GM12892 (cell line): ENCODE measurements around the gene BRAP.
"Not testable (repeated sequence)": the region's sequence is repeated elsewhere in the genome, so short reads cannot be mapped to it uniquely, and the experiment has no call there.

Experiments
- POLR2A ChIP-seq: IDR thresholded peaks from 2 replicates; pipeline ENCODE4 v1.6.1; 2011; ENCODE audit warnings: low read depth, low read length, control low read depth
- POLR2AphosphoS5 ChIP-seq: IDR thresholded peaks from 2 replicates; pipeline ENCODE4 v1.6.1; 2011; ENCODE audit warnings: low read depth, low read length, control low read depth
- TAF1 ChIP-seq: IDR thresholded peaks from 2 replicates; pipeline ENCODE4 v1.6.1; 2011; ENCODE audit warnings: low read depth, mild to moderate bottlenecking, control low read depth, low read length, borderline replicate concordance

- not testable (repeated sequence) for TF ChIP-seq POLR2AphosphoS5, POLR2A, TAF1
Measured at GRCh38 chr12:111617841-111618240, 67.9 kb downstream of the BRAP start.
